ENCODE results near the gene KRT12.

Gene KRT12

GRCh38 chr17:40830085-40830776 is 36.8 kb downstream of the KRT12 start:
- ATAC-seq: no peak
- TF ChIP-seq ZFP30 (CRISPR knock-in tag; IDR thresholded peaks at IDR 0.05): no peak
- TF ChIP-seq PATZ1 (CRISPR knock-in tag; IDR thresholded peaks at IDR 0.05; ENCODE audit: borderline replicate concordance): no peak
- no peak for TF ChIP-seq PPARA (CRISPR knock-in tag; IDR thresholded peaks at IDR 0.05; ENCODE audit: borderline replicate concordance)
- TF ChIP-seq TOX (CRISPR knock-in tag; IDR thresholded peaks at IDR 0.05; ENCODE audit: borderline replicate concordance): no peak
- no peak for TF ChIP-seq CSRNP3 (CRISPR knock-in tag; IDR thresholded peaks at IDR 0.05)
- TF ChIP-seq ZFP3 (CRISPR knock-in tag; IDR thresholded peaks at IDR 0.05): no peak
- TF ChIP-seq ARNTL (CRISPR knock-in tag; IDR thresholded peaks at IDR 0.05; ENCODE audit: borderline replicate concordance, low read depth): no peak

- no peak for ATAC-seq
- no peak for TF ChIP-seq TCF4 (CRISPR knock-in tag; IDR thresholded peaks at IDR 0.05; ENCODE audit: borderline replicate concordance)
- no peak for TF ChIP-seq ZFP3 (CRISPR knock-in tag; IDR thresholded peaks at IDR 0.05)
- TF ChIP-seq PATZ1 (CRISPR knock-in tag; IDR thresholded peaks at IDR 0.05; ENCODE audit: borderline replicate concordance): no peak
- no peak for TF ChIP-seq ZNF565 (CRISPR knock-in tag; conservative IDR thresholded peaks at IDR 0.05; ENCODE audit: low read depth)
- no peak for TF ChIP-seq CREB5 (CRISPR knock-in tag; IDR thresholded peaks at IDR 0.05; ENCODE audit: low read depth)
- TF ChIP-seq TSHZ2 (CRISPR knock-in tag; IDR thresholded peaks at IDR 0.05): no peak
- no peak for TF ChIP-seq ZC3H10 (CRISPR knock-in tag; IDR thresholded peaks at IDR 0.05)
- TF ChIP-seq OSR1 (CRISPR knock-in tag; IDR thresholded peaks at IDR 0.05): no peak
- TF ChIP-seq SNAI2 (CRISPR knock-in tag; IDR thresholded peaks at IDR 0.05): no peak
- TF ChIP-seq ISL1 (CRISPR knock-in tag; IDR thresholded peaks at IDR 0.05): no peak
- TF ChIP-seq ARNTL (CRISPR knock-in tag; IDR thresholded peaks at IDR 0.05; ENCODE audit: borderline replicate concordance, low read depth): no peak
- no peak for TF ChIP-seq ZNF70 (CRISPR knock-in tag; IDR thresholded peaks at IDR 0.05)
- no peak for TF ChIP-seq ZFP30 (CRISPR knock-in tag; IDR thresholded peaks at IDR 0.05)
- TF ChIP-seq CSDC2 (CRISPR knock-in tag; IDR thresholded peaks at IDR 0.05): no peak
Measured at GRCh38 chr17:40828454-40829044, 38.5 kb downstream of the KRT12 start.

GRCh38 chr17:40827746-40828453 is 39.1 kb downstream of the KRT12 start:
- ATAC-seq: no peak
- TF ChIP-seq ESRRG (CRISPR knock-in tag; IDR thresholded peaks at IDR 0.05): no peak
- TF ChIP-seq ZC3H10 (CRISPR knock-in tag; IDR thresholded peaks at IDR 0.05): no peak
- no peak for TF ChIP-seq ZNF8 (CRISPR knock-in tag; IDR thresholded peaks at IDR 0.05)

All from SK-N-SH treated with all-trans-retinoic acid at 6 μM for 48 hours (cell line).